HepG2 (cell line): Measurements from ENCODE around the gene AXIN1. TPM values are rescaled to one million over a fixed set of nuclear protein-coding genes. Genes with fewer than 3 reads are reported as not detected.
A peak's percentile ranks its signal among the peaks of the same experiment; 100 is the strongest.

Source experiments
- ATAC-seq: fragments of 200-7000 bp; cut with Tn5 transposase; 3 replicates; pipeline ENCODE4 v1.9.1; 2020; ENCODE audit warnings: mild to moderate bottlenecking, moderate library complexity
- BruUV-seq: library from RNA; stranded (reverse); fragments of 400-500 nt; replicated peaks from 2 replicates; lab custom pipeline; 2021; lab: Mats Ljungman, UMichigan
- CTCF ChIA-PET: fragments of 300-600 bp; formaldehyde crosslinking; extraction: SDS; loops from one replicate; lab custom pipeline; 2021; ENCODE audit warnings: low total read pairs, inconsistent platforms, low intra/inter-chr PET ratio; lab: Yijun Ruan, JAX
- POLR2A ChIA-PET: fragments of 350-600 bp; sonication (Branson Sonifier 250); formaldehyde crosslinking; loops from one replicate; lab custom pipeline; 2020; ENCODE audit warnings: antibody characterized with exemption, inconsistent platforms; lab: Yijun Ruan, JAX
- DNase-seq: peaks from one replicate; pipeline ENCODE4 v3.0.0-alpha.2; 2015; ENCODE audit warnings: low spot score
- FAIRE-seq: peaks from 3 replicates; lab custom pipeline; 2011; peaks lifted over from hg19 to GRCh38; lab: Jason Lieb, UNC
- H2AFZ ChIP-seq: one replicate; pipeline ENCODE4 v1.6.1; 2011; ENCODE audit warnings: low read length, inconsistent platforms
- H3K27ac ChIP-seq: fragments of 300-600 bp; 3 replicates; pipeline ENCODE4 v1.8.0; 2011; ENCODE audit warnings: mixed run types, mild to moderate bottlenecking, mixed read lengths, low read length, inconsistent platforms; ENCODE audit not compliant: insufficient read depth; ENCODE audit errors: extremely low read length
- H3K27me3 ChIP-seq, 2 experiments: fragments of 200-600 bp in 1 of 2; 2 replicates in 1 of 2; 3 replicates in 1 of 2; pipeline versions ENCODE4 v1.6.0 to v1.8.0; 2011; ENCODE audit warnings: low read length in 2 of 2, mild to moderate bottlenecking in 2 of 2, moderate library complexity in 2 of 2, inconsistent platforms in 1 of 2; ENCODE audit not compliant: insufficient read depth in 2 of 2, control insufficient read depth in 1 of 2
- H3K36me3 ChIP-seq, 2 experiments: fragments of 200-600 bp in 1 of 2; replicated peaks in 1 of 2; 2 replicates in 1 of 2; 3 replicates in 1 of 2; pipeline versions ENCODE4 v1.5.1 to v1.8.0; 2011; ENCODE audit warnings: low read length in 2 of 2, inconsistent platforms in 1 of 2; ENCODE audit not compliant: insufficient read depth in 2 of 2, control insufficient read depth in 1 of 2
- H3K4me1 ChIP-seq: 2 replicates; pipeline ENCODE4 v1.5.1; 2012; ENCODE audit warnings: low read length, inconsistent platforms; ENCODE audit not compliant: insufficient read depth
- H3K4me2 ChIP-seq: 2 replicates; pipeline ENCODE4 v1.6.0; 2011; ENCODE audit warnings: low read depth, low read length, inconsistent platforms
- H3K4me3 ChIP-seq, 3 experiments: fragments of 200-600 bp in 1 of 3; sonication (generic), shearing (Covaris generic) in 1 of 3; replicated peaks in 1 of 3; 2 replicates each; pipeline ENCODE4 v1.5.1; 2011 to 2016; ENCODE audit warnings: low read length in 3 of 3, inconsistent platforms in 2 of 3, low read depth in 2 of 3, mild to moderate bottlenecking in 2 of 3, control low read depth in 1 of 3, mixed read lengths in 1 of 3; ENCODE audit not compliant: insufficient read depth in 1 of 3
- H3K79me2 ChIP-seq: one replicate; pipeline ENCODE4 v1.6.1; 2011; ENCODE audit warnings: low read length, inconsistent platforms; ENCODE audit not compliant: insufficient read depth
- H3K9ac ChIP-seq: 2 replicates; pipeline ENCODE4 v1.6.0; 2011; ENCODE audit warnings: mild to moderate bottlenecking, low read depth, low read length, inconsistent platforms; ENCODE audit not compliant: insufficient read depth
- H3K9me3 ChIP-seq: 2 replicates; pipeline ENCODE4 v1.5.1; 2012; ENCODE audit warnings: mild to moderate bottlenecking, low read length
- H4K20me1 ChIP-seq: 2 replicates; pipeline ENCODE4 v1.6.0; 2011; ENCODE audit warnings: inconsistent platforms, mild to moderate bottlenecking, low read length, moderate library complexity; ENCODE audit not compliant: insufficient read depth
- ADNP ChIP-seq: sonication (generic); formaldehyde crosslinking; IDR thresholded peaks from 2 replicates; pipeline ENCODE4 v1.4.0; 2020; ENCODE audit warnings: missing genetic modification reagents
- AGO2 ChIP-seq: fragments of 200-400 bp; formaldehyde crosslinking; optimal IDR thresholded peaks from 2 replicates; pipeline ENCODE3; 2017; ENCODE audit warnings: mild to moderate bottlenecking, low read depth, low read length, moderate library complexity
- AHR ChIP-seq: IDR thresholded peaks from 2 replicates; pipeline ENCODE4 v1.6.1; 2018; ENCODE audit warnings: missing genetic modification reagents, missing compliant biosample characterization
- ARNT ChIP-seq: fragments of 450-650 bp; IDR thresholded peaks from 2 replicates; pipeline ENCODE4 v1.6.1; 2017
- FOSL2 ChIP-seq: sonication (generic); formaldehyde crosslinking; IDR thresholded peaks from 2 replicates; pipeline ENCODE4 v1.4.0; 2020; ENCODE audit warnings: missing genetic modification reagents
- KMT2A ChIP-seq: sonication (generic); formaldehyde crosslinking; IDR thresholded peaks from 2 replicates; pipeline ENCODE4 v1.4.0; 2020; ENCODE audit warnings: missing genetic modification reagents
- MEF2D ChIP-seq: sonication (generic); formaldehyde crosslinking; IDR thresholded peaks from 2 replicates; pipeline ENCODE4 v1.5.1; 2020; ENCODE audit warnings: mild to moderate bottlenecking, missing genetic modification reagents
- PPARG ChIP-seq: conservative IDR thresholded peaks from 2 replicates; pipeline ENCODE4 v1.6.1; 2016; ENCODE audit warnings: missing biosample characterization, missing genetic modification reagents
- ZFAT ChIP-seq: sonication (generic); formaldehyde crosslinking; conservative IDR thresholded peaks from 2 replicates; pipeline ENCODE4 v1.8.1; 2023; ENCODE audit warnings: missing genetic modification reagents, inconsistent platforms
- ZNF24 ChIP-seq: fragments of 450-650 bp; IDR thresholded peaks from 2 replicates; pipeline ENCODE4 v1.6.1; 2017; ENCODE audit warnings: antibody characterized with exemption, mild to moderate bottlenecking
- ZNF335 ChIP-seq: sonication (generic); formaldehyde crosslinking; IDR thresholded peaks from 2 replicates; pipeline ENCODE4 v1.4.0; 2020; ENCODE audit warnings: missing genetic modification reagents
- ZNF503 ChIP-seq: sonication (generic); formaldehyde crosslinking; IDR thresholded peaks from 2 replicates; pipeline ENCODE4 v1.4.0; 2020; ENCODE audit warnings: missing genetic modification reagents
- ZNF546 ChIP-seq: sonication (generic); formaldehyde crosslinking; conservative IDR thresholded peaks from 2 replicates; pipeline ENCODE4 v1.8.1; 2023; ENCODE audit warnings: mild to moderate bottlenecking, missing genetic modification reagents
- ZNF644 ChIP-seq: IDR thresholded peaks from 2 replicates; pipeline ENCODE4 v1.6.1; 2016; ENCODE audit warnings: low read depth
- WGBS: methylation state at CpG from one replicate; pipeline ENCODE4 v1.1.6; 2017; ENCODE audit warnings: low lambda C conversion rate; 5-methylcytosine and 5-hydroxymethylcytosine counted together
- in situ Hi-C: cut with HindIII; loops from 2 replicates; pipeline ENCODE4 v1.10.0; 2017; ENCODE audit warnings: low pct_unique_long_range_greater_than_20kb; ENCODE audit not compliant: extremely low pct_ligation_motif_present
- intact Hi-C: fragments of 100-400 bp; cut with micrococcal nuclease; formaldehyde crosslinking; loops from one replicate; pipeline ENCODE4 v1.10.0; 2022; ENCODE audit not compliant: unreplicated experiment
- polyA plus RNA-seq, 8 experiments: library from polyadenylated mRNA; depleted of rRNA in 3 of 8; stranded (reverse) in 7 of 8; unstranded in 1 of 8; fragments of >200 nt; fragmentation: Illumina TruSeq in 4 of 8; extraction: Trizol in 4 of 8; gene quantifications; 2 replicates each; pipeline versions ENCODE4 v1.2.1 to v1.2.3, GENCODE V29; 2011 to 2016; ENCODE audit warnings: low read depth in 4 of 8, missing spikeins in 1 of 8, mixed read lengths in 1 of 8; ENCODE audit not compliant: insufficient read depth in 1 of 8
- total RNA-seq, 5 experiments: library from RNA; depleted of rRNA; stranded (reverse); fragments of >200 nt; fragmentation: Illumina TruSeq; extraction: Trizol; gene quantifications; 2 replicates each; pipeline ENCODE4 v1.2.3, GENCODE V29; 2016; ENCODE audit warnings: low read depth in 1 of 5
- TF ChIP-seq, protein P1 (sequence below): conservative IDR thresholded peaks from 2 replicates; pipeline ENCODE4 v1.6.1; 2018; ENCODE audit warnings: missing genetic modification reagents

The AXIN1 gene
- total and polyA plus RNA-seq, 2 of the 13 experiments (the other 11 are each of a cell fraction or from before 2014, with no cell fraction given), result 24.0 to 26.0 TPM

GRCh38 chr16:266258-267164, 86.0 kb downstream of the AXIN1 start:
- Histone ChIP-seq H3K4me2 (no peak overlapping the region), H3K4me3 (no peak overlapping the region), H3K79me2 (no peaks in the 10 kb centered on the region), H4K20me1 (no peaks in the 10 kb centered on the region), H3K9me3 (no peaks in the 10 kb centered on the region), H3K27me3 (peaks cover 18 to 31% of the 10 kb centered on the region in 2 experiments; a peak in 4 of 5 replicates), H3K27ac (no peak overlapping the region), H3K36me3 (peaks cover 3 to 10% of the 10 kb centered on the region in 2 experiments; a peak in 2 of 5 replicates), H3K4me1 (peaks cover 26% of the 10 kb centered on the region), H2AFZ (no peak overlapping the region), H3K9ac (no peak overlapping the region)
- POLR2A ChIA-PET, result no interaction called here
- in situ Hi-C loops, result no loop called here
- ATAC-seq (no peak), DNase-seq (no peak), FAIRE-seq (no peak)
- TF ChIP-seq AGO2, result peak; percentile 52
- no peak for TF ChIP-seq AHR (CRISPR knock-in tag)
- CTCF ChIA-PET, result no interaction called here
- intact Hi-C loops, result no loop called here
- 87% methylated on average over 22 of the region's 25 CpGs for WGBS
- no TSS peak for BruUV-seq

GRCh38 chr16:265711-266110, 86.8 kb downstream of the AXIN1 start:
- Histone ChIP-seq H3K9ac (no peak overlapping the region), H3K4me1 (peaks cover 26% of the 10 kb centered on the region), H3K27ac (no peak overlapping the region), H3K4me2 (no peak overlapping the region), H2AFZ (no peak overlapping the region), H3K9me3 (no peaks in the 10 kb centered on the region), H3K27me3 (peaks cover 13 to 23% of the 10 kb centered on the region in 2 experiments; a peak in 4 of 5 replicates), H4K20me1 (no peaks in the 10 kb centered on the region), H3K79me2 (no peaks in the 10 kb centered on the region), H3K36me3 (peaks cover 8 to 10% of the 10 kb centered on the region in 2 experiments; a peak in 3 of 5 replicates), H3K4me3 (no peak overlapping the region)
- in situ Hi-C loops, result no loop called here
- no peak for FAIRE-seq
- no peak for DNase-seq
- WGBS, result 100% methylated on average over 3 of the region's 12 CpGs
- ATAC-seq, result no peak
- intact Hi-C loops, result no loop called here
- TF ChIP-seq ARNT, result no peak
- TF ChIP-seq ZNF335 (CRISPR knock-in tag), result no peak
- TF ChIP-seq MEF2D, result no peak
- no peak for TF ChIP-seq PPARG (CRISPR knock-in tag)
- no peak for TF ChIP-seq KMT2A
- no peak for TF ChIP-seq ZNF546 (CRISPR knock-in tag)
- no peak for TF ChIP-seq ADNP (CRISPR knock-in tag)
- TF ChIP-seq FOSL2 (CRISPR knock-in tag), result no peak
- no peak for TF ChIP-seq ZFAT (CRISPR knock-in tag)
- TF ChIP-seq ZNF644 (CRISPR knock-in tag), result no peak
- no peak for TF ChIP-seq ZNF503 (CRISPR knock-in tag)
- no peak for TF ChIP-seq ZNF24
- TF ChIP-seq, protein P1, sequence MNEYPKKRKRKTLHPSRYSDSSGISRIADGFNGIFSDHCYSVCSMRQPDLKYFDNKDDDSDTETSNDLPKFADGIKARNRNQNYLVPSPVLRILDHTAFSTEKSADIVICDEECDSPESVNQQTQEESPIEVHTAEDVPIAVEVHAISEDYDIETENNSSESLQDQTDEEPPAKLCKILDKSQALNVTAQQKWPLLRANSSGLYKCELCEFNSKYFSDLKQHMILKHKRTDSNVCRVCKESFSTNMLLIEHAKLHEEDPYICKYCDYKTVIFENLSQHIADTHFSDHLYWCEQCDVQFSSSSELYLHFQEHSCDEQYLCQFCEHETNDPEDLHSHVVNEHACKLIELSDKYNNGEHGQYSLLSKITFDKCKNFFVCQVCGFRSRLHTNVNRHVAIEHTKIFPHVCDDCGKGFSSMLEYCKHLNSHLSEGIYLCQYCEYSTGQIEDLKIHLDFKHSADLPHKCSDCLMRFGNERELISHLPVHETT (CRISPR knock-in tag), result no peak
- POLR2A ChIA-PET, result interaction anchor here (0.9 kb wide), 1 partner anchor 31 kb away, joined by 3 read pairs; the partner anchor contains the start of gene FAM234A
- no TSS peak for BruUV-seq
- CTCF ChIA-PET, result no interaction called here
